Endothelial cell (in vitro differentiated cells): ENCODE results near the gene CERCAM. TPM values are rescaled to one million over a fixed set of nuclear protein-coding genes. Genes with fewer than 3 reads are reported as not detected.

Source experiments
- DNase-seq: peaks from one replicate; pipeline ENCODE4 v3.0.0; 2021; ENCODE audit warnings: low spot score
- H3K27ac Mint-ChIP-seq: one replicate; pipeline ENCODE4 v1.8.0; 2021; ENCODE audit warnings: mixed read lengths, inconsistent platforms; ENCODE audit not compliant: unreplicated experiment
- H3K27me3 Mint-ChIP-seq: one replicate; pipeline ENCODE4 v1.8.0; 2021; ENCODE audit warnings: mild to moderate bottlenecking, moderate library complexity, mixed read lengths, inconsistent platforms; ENCODE audit not compliant: unreplicated experiment
- H3K36me3 Mint-ChIP-seq: one replicate; pipeline ENCODE4 v1.8.0; 2021; ENCODE audit warnings: mild to moderate bottlenecking, low read depth, mixed read lengths, inconsistent platforms; ENCODE audit not compliant: unreplicated experiment
- H3K4me1 Mint-ChIP-seq: one replicate; pipeline ENCODE4 v1.8.0; 2021; ENCODE audit warnings: mild to moderate bottlenecking, mixed read lengths, inconsistent platforms; ENCODE audit not compliant: unreplicated experiment
- H3K4me3 Mint-ChIP-seq: one replicate; pipeline ENCODE4 v1.8.0; 2021; ENCODE audit warnings: mild to moderate bottlenecking, mixed read lengths, inconsistent platforms; ENCODE audit not compliant: unreplicated experiment
- H3K9me3 Mint-ChIP-seq: one replicate; pipeline ENCODE4 v1.8.0; 2021; ENCODE audit warnings: mixed read lengths, inconsistent platforms; ENCODE audit not compliant: unreplicated experiment
- CTCF ChIP-seq: fragments of 200-600 bp; sonication (generic); IDR thresholded peaks from one replicate; pipeline ENCODE4 v1.5.0; 2021; ENCODE audit warnings: antibody characterized with exemption; ENCODE audit not compliant: unreplicated experiment
- total RNA-seq: library from RNA; stranded (reverse); fragmentation: NEBNext Ultra II Directional; extraction: Animal tissue kit (Norgen Biotek cat#: 25700); gene quantifications from one replicate; pipeline ENCODE4 v1.2.1, GENCODE V29; 2021; ENCODE audit not compliant: unreplicated experiment

The CERCAM gene
- total RNA-seq, 1 donor from 2014 or later = 27.9 TPM

- Mint-ChIP-seq H3K36me3 (no peaks in the 10 kb centered on the region), H3K27ac (no peak overlapping the region), H3K9me3 (no peaks in the 10 kb centered on the region), H3K4me1 (peaks cover 11% of the 10 kb centered on the region), H3K27me3 (peaks cover 14% of the 10 kb centered on the region), H3K4me3 (no peak overlapping the region)
- peak; percentile 20 for TF ChIP-seq CTCF
- DNase-seq = no peak
Measured at GRCh38 chr9:128414461-128414860, 6.2 kb upstream of the CERCAM start.

GRCh38 chr9:128415281-128415680 lies 5.4 kb upstream of the CERCAM start:
- no peak for DNase-seq
- Mint-ChIP-seq H3K27ac (no peak overlapping the region), H3K27me3 (peaks cover 12% of the 10 kb centered on the region), H3K9me3 (no peaks in the 10 kb centered on the region), H3K4me1 (peaks cover 11% of the 10 kb centered on the region), H3K36me3 (no peaks in the 10 kb centered on the region), H3K4me3 (no peak overlapping the region)
- TF ChIP-seq CTCF = no peak

GRCh38 chr9:128416014-128416413 lies 4.6 kb upstream of the CERCAM start:
- Mint-ChIP-seq H3K9me3 (no peaks in the 10 kb centered on the region), H3K4me1 (peaks cover 11% of the 10 kb centered on the region), H3K4me3 (no peak overlapping the region), H3K36me3 (no peaks in the 10 kb centered on the region), H3K27ac (no peak overlapping the region), H3K27me3 (peaks cover 11% of the 10 kb centered on the region)
- TF ChIP-seq CTCF = no peak
- no peak for DNase-seq

GRCh38 chr9:128416432-128417019 lies 4.1 kb upstream of the CERCAM start:
- H3K4me1 Mint-ChIP-seq = peaks cover 11% of the 10 kb centered on the region
- no peak for TF ChIP-seq CTCF
- H3K27ac Mint-ChIP-seq = no peak overlapping the region
- H3K36me3 Mint-ChIP-seq = no peaks in the 10 kb centered on the region
- H3K4me3 Mint-ChIP-seq = no peak overlapping the region
- no peaks in the 10 kb centered on the region for H3K9me3 Mint-ChIP-seq
- DNase-seq = no peak
- peaks cover 7% of the 10 kb centered on the region for H3K27me3 Mint-ChIP-seq

GRCh38 chr9:128419061-128419925 lies 1.4 kb upstream of the CERCAM start:
- peaks cover 13% of the 10 kb centered on the region for H3K4me1 Mint-ChIP-seq

More at GRCh38 chr9:128419061-128419925, 1.4 kb upstream of the CERCAM start:
- H3K27ac Mint-ChIP-seq = no peak overlapping the region
- H3K4me3 Mint-ChIP-seq = no peak overlapping the region
- no peak for DNase-seq
- TF ChIP-seq CTCF = no peak
- no peaks in the 10 kb centered on the region for H3K9me3 Mint-ChIP-seq
- H3K27me3 Mint-ChIP-seq = peaks cover 5% of the 10 kb centered on the region
- no peaks in the 10 kb centered on the region for H3K36me3 Mint-ChIP-seq
